ENCODE results near the gene SYT8. TPM values are rescaled to one million over a fixed set of nuclear protein-coding genes. Genes with fewer than 3 reads are reported as not detected.
"Not testable (repeated sequence)": the region's sequence is repeated elsewhere in the genome, so short reads cannot be mapped to it uniquely, and the experiment has no call there.

SYT8 gene
- total RNA-seq, 1 experiment from 2014 or later = 63.4 TPM

DNA sequence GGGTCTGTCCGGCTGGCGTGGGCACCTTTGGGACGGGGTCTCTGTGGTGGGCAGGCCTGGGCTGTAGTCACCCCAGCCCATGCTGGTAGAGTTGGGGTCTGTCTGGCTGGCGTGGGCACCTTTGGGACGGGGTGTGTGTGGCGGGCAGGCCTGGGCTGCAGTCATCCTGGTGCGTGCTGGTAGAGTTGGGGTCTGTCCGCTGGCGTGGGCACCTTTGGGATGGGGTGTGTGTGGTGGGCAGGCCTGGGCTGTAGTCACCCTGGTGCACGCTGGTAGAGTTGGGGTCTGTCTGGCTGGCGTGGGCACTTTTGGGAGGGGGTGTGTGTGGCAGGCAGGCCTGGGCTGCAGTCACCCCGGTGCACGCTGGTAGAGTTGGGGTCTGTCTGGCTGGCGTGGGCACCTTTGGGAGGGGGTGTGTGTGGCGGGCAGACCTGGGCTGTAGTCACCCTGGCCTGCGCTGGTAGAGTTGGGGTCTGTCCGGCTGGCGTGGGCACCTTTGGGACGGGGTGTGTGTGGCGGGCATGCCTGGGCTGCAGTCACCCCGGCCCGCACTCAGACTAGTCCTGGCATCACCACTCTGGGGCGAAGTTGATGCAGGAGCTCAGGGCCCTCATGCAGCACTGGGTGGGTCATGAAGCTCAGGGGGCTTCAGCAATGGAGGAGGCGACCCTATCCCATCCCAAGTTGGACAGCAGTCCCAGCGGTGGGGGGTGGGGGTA lies 37.6 kb downstream of the SYT8 start:
- no peak for DNase-seq (ENCODE audit: low spot score)

- no peak for DNase-seq (ENCODE audit: low spot score)
These were observed 38.4 kb downstream of the SYT8 start for GRCh38 chr11:1873048-1873812.

- not testable (repeated sequence) for DNase-seq (ENCODE audit: low spot score)
These were observed 39.0 kb downstream of the SYT8 start for GRCh38 chr11:1873813-1874150.

- DNase-seq (ENCODE audit: low spot score) = not testable (repeated sequence)
These were observed 39.8 kb downstream of the SYT8 start for GRCh38 chr11:1874441-1875092.

DNA sequence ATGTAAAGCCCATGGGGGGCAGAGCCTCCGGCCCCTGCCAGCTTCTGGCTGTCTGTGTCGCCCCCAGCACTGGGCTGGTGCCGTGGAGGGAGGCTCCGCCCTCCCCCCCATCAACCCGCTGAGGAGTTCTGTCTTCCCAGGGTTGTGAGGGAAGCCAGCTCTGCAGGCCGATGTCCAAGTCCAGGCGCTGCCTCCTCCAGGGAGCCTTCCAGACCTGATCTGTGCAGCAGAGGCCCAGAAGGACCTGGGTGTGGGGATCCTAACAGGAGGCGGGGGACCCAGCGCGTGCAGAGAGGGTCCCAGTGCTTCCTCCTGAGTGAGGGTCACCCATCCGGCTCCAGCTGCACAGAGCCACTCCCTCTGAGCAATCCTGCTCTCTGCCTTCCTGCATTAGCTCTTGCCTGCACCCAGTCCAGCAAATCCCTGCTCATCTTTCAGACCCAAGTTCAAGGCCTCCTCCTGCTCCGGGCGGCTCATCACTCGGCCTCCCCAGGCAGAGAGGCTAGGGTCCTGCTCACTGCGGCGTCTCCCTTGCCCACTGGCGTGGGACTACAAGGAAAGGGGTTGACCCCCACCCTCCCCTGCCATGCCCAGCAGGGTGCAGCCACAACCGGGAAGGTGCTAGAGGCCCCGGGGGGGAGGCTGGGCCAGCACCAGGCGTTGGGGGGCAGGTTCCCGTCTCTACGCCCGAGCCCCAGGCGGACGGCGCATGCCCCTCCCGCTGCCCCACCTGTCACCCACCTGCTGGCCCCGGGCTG lies 40.5 kb downstream of the SYT8 start:
- DNase-seq (ENCODE audit: low spot score) = no peak

- DNase-seq (ENCODE audit: low spot score) = not testable (repeated sequence)
These were observed 41.1 kb downstream of the SYT8 start for GRCh38 chr11:1875851-1876301.

DNA sequence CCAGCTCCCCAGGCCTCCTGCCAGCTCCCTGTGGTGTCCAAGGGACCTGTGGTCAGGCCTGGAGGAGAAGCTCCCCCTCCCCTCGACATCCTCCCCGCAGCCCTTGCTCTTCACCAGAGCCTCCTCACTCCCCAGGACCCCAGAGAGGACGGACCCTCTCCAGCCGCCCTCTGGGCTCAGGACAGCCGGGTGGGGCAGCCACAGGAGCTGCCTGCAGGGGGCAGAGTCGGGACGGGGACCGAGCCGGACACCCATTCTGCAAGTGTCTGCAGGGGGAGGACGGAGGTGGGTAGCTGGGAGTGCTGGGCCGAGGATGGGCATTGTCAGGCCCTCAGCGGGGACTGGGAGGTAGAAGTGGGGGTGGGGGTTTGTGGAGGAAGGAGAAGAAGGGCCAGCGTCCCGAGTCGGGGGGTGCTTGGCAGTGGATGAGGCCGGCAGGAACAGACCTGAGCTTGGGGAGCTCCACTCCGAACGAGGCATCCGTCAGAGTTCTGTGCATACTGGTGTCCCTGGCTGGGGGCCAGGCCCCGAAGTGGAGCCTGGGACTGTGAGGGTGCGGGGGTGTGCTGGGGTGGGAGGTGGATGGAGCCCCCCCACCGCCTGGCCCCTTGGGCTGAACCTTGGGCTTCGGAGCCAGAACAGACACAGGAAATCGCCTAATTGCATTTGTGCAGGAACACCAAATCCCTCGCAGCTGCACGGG lies 41.7 kb downstream of the SYT8 start:
- DNase-seq (ENCODE audit: low spot score) = peak; percentile 45

- peak; percentile 53 for DNase-seq (ENCODE audit: low spot score)
These were observed 42.7 kb downstream of the SYT8 start for GRCh38 chr11:1877211-1878136.

GRCh38 chr11:1878137-1879031 lies 43.6 kb downstream of the SYT8 start:
- no peak for DNase-seq (ENCODE audit: low spot score)

DNA sequence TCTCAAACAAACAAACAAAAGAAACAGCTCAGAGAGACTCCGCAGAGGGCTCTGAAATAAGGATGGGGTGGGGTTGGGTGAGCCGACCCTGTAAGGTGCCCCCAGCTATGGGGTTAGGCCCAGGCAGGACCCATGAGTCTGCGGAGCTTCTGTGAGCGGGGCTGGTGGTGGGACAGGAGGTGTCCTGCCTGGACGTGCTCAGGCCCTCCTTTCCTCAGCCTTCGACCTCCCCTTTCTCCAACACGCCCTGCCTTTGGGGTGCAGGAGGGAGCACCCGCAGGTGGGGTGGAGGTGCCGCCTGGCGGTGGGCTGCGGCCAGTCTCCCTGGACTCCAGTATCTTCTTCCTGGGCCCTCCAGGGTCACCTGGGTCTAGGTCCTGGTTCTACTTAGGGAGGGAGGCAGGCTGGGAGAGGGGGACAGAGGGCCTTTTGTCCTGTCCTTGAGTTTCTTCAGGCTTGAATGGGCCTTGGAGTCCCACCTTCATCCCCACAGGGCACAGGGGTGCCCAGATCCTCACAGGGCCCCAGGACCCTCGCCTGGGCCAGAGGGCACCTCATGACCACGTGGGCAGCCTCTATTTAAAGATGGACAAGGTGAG lies 44.7 kb downstream of the SYT8 start:
- no peak for DNase-seq (ENCODE audit: low spot score)

- no peak for DNase-seq (ENCODE audit: low spot score)
These were observed 45.3 kb downstream of the SYT8 start for GRCh38 chr11:1879941-1880720.

DNA sequence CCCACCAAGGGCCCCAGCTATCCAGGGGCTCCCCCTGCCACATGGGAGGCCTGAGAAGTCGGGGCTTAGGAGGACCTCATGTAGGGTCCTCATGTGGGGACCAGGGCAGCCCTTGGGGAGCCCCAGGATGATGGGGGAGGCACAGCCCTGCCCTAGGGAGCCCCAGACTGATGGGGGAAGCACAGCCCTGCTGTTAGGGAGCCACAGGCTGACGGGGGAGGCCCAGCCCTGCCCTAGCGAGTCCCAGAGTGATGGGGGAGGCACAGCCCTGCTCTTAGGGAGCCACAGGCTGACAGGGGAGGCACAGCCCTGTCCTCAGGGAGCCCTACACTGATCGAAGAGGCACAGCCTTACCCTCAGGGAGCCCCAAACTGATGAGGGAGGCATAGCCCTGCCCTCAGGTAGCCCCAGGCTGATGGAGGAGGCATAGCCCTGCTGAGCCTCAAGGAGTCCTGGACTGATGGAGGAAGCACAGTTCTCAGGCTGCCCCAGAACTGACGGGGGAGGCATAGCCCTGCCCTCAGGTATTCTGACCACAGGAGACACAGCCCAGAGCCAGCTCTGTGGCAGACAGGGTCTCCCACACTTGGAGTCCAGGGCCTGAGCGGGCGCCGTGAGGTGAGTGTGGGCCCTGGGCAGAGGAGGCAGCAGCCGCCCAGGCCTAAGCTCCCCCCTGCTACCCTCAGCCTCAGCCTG lies 46.1 kb downstream of the SYT8 start:
- DNase-seq (ENCODE audit: low spot score) = no peak

DNA sequence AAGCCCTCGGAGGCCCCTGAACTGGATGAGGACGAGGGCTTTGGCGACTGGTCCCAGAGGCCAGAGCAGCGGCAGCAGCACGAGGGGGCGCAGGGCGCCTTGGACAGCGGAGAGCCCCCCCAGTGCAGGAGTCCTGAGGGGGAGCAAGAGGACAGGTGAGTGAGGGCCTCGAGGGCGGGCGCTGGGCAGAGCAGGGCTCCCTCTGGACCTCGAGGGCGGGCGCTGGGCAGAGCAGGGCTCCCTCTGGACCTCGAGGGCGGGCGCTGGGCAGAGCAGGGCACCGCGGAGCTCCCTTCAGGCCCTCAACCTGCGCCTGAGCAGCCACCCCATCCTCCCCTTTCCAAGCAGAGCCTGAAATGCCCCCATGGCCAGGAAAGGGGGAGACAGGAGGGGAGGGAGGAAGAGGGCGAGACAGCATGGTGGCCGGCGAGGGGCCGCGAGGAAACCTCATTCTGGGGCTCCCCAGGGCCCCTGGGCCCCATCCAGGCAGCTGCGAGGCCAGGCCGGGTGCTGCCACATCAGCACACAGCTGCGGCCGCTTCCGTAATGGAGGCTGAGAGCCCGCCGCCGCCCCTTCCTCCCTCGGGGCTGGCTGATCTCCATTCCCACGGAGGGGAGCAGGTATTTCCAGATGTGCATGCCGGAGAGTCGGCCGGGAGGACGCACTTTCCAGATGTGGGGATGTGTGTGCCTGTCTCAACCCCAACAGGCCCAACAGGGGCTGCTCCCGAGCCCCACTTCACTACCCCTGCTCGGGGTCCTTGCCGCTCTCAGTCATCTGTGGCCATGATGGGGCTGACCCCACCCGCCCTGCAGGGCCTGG lies 46.9 kb downstream of the SYT8 start:
- no peak for DNase-seq (ENCODE audit: low spot score)

- peak; percentile 86 for DNase-seq (ENCODE audit: low spot score)
These were observed 47.8 kb downstream of the SYT8 start for GRCh38 chr11:1882265-1883238.

All from HT-29 (cell line).